Colonic mucosa (tissue), 4 donors: ENCODE data around the gene STEAP2. TPM values are rescaled to one million over a fixed set of nuclear protein-coding genes. Genes with fewer than 3 reads are reported as not detected.

Experiments used
- DNase-seq: peaks from one replicate; pipeline ENCODE4 v3.0.0-alpha.2; 2020
- H3K27ac ChIP-seq: fragments of 200-600 bp; one replicate; pipeline ENCODE4 v1.8.0; 2021
- H3K27me3 ChIP-seq: fragments of 200-600 bp; one replicate; pipeline ENCODE4 v1.8.0; 2021
- H3K36me3 ChIP-seq: fragments of 200-600 bp; one replicate; pipeline ENCODE4 v1.8.0; 2021
- H3K4me1 ChIP-seq: fragments of 200-600 bp; one replicate; pipeline ENCODE4 v1.8.0; 2021; ENCODE audit warnings: mild to moderate bottlenecking
- H3K4me3 ChIP-seq: fragments of 200-600 bp; one replicate; pipeline ENCODE4 v1.8.0; 2021
- H3K9ac ChIP-seq, 2 donors: one replicate each; pipeline ENCODE4 v1.7.0; 2013; ENCODE audit warnings: control low read depth in 2 of 2, low read depth in 2 of 2, low read length in 2 of 2
- H3K9me3 ChIP-seq: fragments of 200-600 bp; one replicate; pipeline ENCODE4 v1.8.0; 2021
- CTCF ChIP-seq: fragments of 200-600 bp; IDR thresholded peaks from one replicate; pipeline ENCODE4 v1.8.0; 2022; ENCODE audit warnings: antibody characterized with exemption, mild to moderate bottlenecking
- intact Hi-C: fragments of 100-400 bp; cut with DNase I; formaldehyde crosslinking; loops from one replicate; pipeline ENCODE4 v1.14.1; 2022
- total RNA-seq, 2 donors: library from RNA; stranded (reverse); fragmentation: NEBNext Ultra II Directional in 1 of 2; extraction: Animal tissue kit (Norgen Biotek cat#: 25700) in 1 of 2; gene quantifications; one replicate each; pipeline ENCODE4 v1.2.1, GENCODE V29; 2021
- donor health status: healthy.
- donor health status: DM: no; HTN: no; CAD: no.
- donor health status: DM: no; HTN: no; CAD: no.

Gene STEAP2
- total RNA-seq = 10 to 100 TPM; 19.7 to 27.3 TPM

GRCh38 chr7:90211391-90212148, at the start of gene STEAP2:
Gene STEAP2, plus strand, starts transcription at chr7:90211740. Its CDS starts 13,343 bp downstream, at chr7:90225083.
- H3K27ac ChIP-seq = peak within 1 kb of the TSS; percentile 80
- H3K4me1 ChIP-seq = no peaks in the 10 kb centered on the region
- peak within 1 kb of the TSS; percentile 59 to 83 for H3K9ac ChIP-seq
- no peaks in the 10 kb centered on the region for H3K9me3 ChIP-seq
- intact Hi-C loops = no loop called here
- H3K27me3 ChIP-seq = no peaks in the 10 kb centered on the region
- DNase-seq = peak; percentile 89
- H3K36me3 ChIP-seq = no peaks in the 10 kb centered on the region
- peak within 1 kb of the TSS; percentile 65 for H3K4me3 ChIP-seq
- TF ChIP-seq CTCF = peak; percentile 49

- H3K27ac ChIP-seq = no peak overlapping the region
- intact Hi-C loops = no loop called here
Observed at GRCh38 chr7:90163534-90163933, 48.0 kb upstream of the STEAP2 start.

GRCh38 chr7:90165724-90166123, 45.8 kb upstream of the STEAP2 start:
- Histone ChIP-seq H3K36me3 (no peaks in the 10 kb centered on the region), H3K4me1 (no peaks in the 10 kb centered on the region), H3K4me3 (no peak overlapping the region), H3K9me3 (no peaks in the 10 kb centered on the region), H3K27me3 (no peaks in the 10 kb centered on the region), H3K9ac (no peak overlapping the region), H3K27ac (peak overlapping the region; percentile 20)
- intact Hi-C loops = no loop called here
- TF ChIP-seq CTCF = no peak
- peak; percentile 68 for DNase-seq

More at GRCh38 chr7:90163534-90163933, 48.0 kb upstream of the STEAP2 start:
- no peaks in the 10 kb centered on the region for H3K9me3 ChIP-seq
- no peaks in the 10 kb centered on the region for H3K27me3 ChIP-seq
- no peak overlapping the region for H3K9ac ChIP-seq
- H3K4me3 ChIP-seq = no peak overlapping the region
- no peak for TF ChIP-seq CTCF
- no peaks in the 10 kb centered on the region for H3K36me3 ChIP-seq
- no peak for DNase-seq
- no peaks in the 10 kb centered on the region for H3K4me1 ChIP-seq

GRCh38 chr7:90166153-90166552, 45.4 kb upstream of the STEAP2 start:
- H3K9me3 ChIP-seq = no peaks in the 10 kb centered on the region

GRCh38 chr7:90167361-90167760, 44.2 kb upstream of the STEAP2 start:
- no peak for DNase-seq
- TF ChIP-seq CTCF = no peak
- no peak overlapping the region for H3K4me3 ChIP-seq
- H3K4me1 ChIP-seq = no peaks in the 10 kb centered on the region
- no peak overlapping the region for H3K27ac ChIP-seq
- H3K9me3 ChIP-seq = no peaks in the 10 kb centered on the region
- no peaks in the 10 kb centered on the region for H3K36me3 ChIP-seq
- intact Hi-C loops = no loop called here
- no peaks in the 10 kb centered on the region for H3K27me3 ChIP-seq
- H3K9ac ChIP-seq = no peak overlapping the region

More at GRCh38 chr7:90166153-90166552, 45.4 kb upstream of the STEAP2 start:
- no peak overlapping the region for H3K4me3 ChIP-seq
- H3K27ac ChIP-seq = peak overlapping the region; percentile 20
- no peaks in the 10 kb centered on the region for H3K36me3 ChIP-seq
- no peak overlapping the region for H3K9ac ChIP-seq
- no peak for TF ChIP-seq CTCF
- no peaks in the 10 kb centered on the region for H3K27me3 ChIP-seq
- H3K4me1 ChIP-seq = no peaks in the 10 kb centered on the region
- no peak for DNase-seq
- intact Hi-C loops = no loop called here
